ENCODE data around the gene FOXD4.
"Not testable (repeated sequence)": the region's sequence is repeated elsewhere in the genome, so short reads cannot be mapped to it uniquely, and the experiment has no call there.

FOXD4 gene

DNA sequence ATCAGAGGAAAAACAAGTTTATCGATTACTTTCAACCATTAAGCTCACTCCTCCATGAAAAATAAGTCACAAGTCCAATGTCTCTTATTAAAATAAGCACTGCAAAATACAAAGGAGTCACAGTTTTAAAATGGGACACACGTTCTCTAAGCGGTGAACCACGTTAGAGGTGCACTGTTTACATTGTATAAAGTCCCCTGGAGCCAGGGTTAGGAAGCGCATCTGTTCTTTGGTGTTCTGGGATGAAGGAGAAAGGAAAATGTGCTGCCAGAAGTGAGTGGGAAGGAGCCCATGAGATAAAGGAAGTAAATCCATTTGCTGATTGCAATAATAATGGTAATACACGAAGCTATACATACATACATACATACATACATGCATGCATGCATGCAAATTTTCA is 30.4 kb downstream of the FOXD4 start:
- H3K27me3 ChIP-seq (ENCODE audit: control insufficient read depth, insufficient read depth, low read length); H3K9me3 ChIP-seq (ENCODE audit: control insufficient read depth, insufficient read depth, low read length); H3K9ac ChIP-seq (ENCODE audit: low read depth, low read length); H3K4me3 ChIP-seq (ENCODE audit: low read depth, low read length); H3K36me3 ChIP-seq (ENCODE audit: control insufficient read depth, insufficient read depth, low read length); H3K4me1 ChIP-seq (ENCODE audit: control insufficient read depth, insufficient read depth, low read length): not testable (repeated sequence)

DNA sequence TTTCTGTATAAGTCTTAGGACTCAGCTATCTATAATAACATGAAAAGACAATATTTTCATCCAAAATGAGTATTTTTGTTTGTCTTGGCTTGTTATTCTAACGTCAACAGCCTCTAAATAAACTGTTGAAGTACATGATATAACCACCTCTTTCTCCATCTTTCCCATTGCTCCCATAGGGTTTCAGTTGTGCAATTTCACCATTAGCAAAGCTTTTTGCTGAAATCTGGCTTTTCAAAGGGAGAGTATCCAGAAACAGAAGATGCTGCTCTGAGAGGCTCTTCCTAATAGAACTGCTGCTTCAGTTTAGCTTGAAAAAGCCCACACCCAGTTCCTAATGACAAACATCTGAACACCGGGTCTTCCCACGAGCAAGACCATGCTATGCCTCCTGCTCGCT is 31.1 kb downstream of the FOXD4 start:
- not testable (repeated sequence) for H3K36me3 ChIP-seq (ENCODE audit: control insufficient read depth, insufficient read depth, low read length); H3K4me3 ChIP-seq (ENCODE audit: low read depth, low read length); H3K4me1 ChIP-seq (ENCODE audit: control insufficient read depth, insufficient read depth, low read length); H3K9ac ChIP-seq (ENCODE audit: low read depth, low read length); H3K27me3 ChIP-seq (ENCODE audit: control insufficient read depth, insufficient read depth, low read length); H3K9me3 ChIP-seq (ENCODE audit: control insufficient read depth, insufficient read depth, low read length)

DNA sequence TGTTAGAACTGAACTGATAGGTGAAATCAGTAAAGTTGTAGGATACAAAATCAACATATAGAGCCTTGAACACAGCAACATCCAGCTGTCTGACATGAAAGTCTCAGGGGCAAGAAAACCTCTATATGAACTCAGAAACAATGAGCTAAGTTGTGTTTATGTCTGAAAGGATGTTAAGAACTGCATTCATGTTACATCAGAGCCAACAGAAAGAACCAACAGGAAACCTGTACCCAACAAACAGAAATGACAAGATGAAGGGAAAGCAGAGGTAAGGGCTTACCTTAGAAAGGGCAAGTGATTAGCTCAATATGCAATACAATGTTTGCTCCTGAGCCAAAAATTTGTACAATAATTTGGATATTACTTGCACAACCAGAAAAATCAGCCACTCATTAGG is 31.5 kb downstream of the FOXD4 start:
- not testable (repeated sequence) for H3K4me1 ChIP-seq (ENCODE audit: control insufficient read depth, insufficient read depth, low read length); H3K9me3 ChIP-seq (ENCODE audit: control insufficient read depth, insufficient read depth, low read length); H3K27me3 ChIP-seq (ENCODE audit: control insufficient read depth, insufficient read depth, low read length); H3K36me3 ChIP-seq (ENCODE audit: control insufficient read depth, insufficient read depth, low read length); H3K9ac ChIP-seq (ENCODE audit: low read depth, low read length); H3K4me3 ChIP-seq (ENCODE audit: low read depth, low read length)

DNA sequence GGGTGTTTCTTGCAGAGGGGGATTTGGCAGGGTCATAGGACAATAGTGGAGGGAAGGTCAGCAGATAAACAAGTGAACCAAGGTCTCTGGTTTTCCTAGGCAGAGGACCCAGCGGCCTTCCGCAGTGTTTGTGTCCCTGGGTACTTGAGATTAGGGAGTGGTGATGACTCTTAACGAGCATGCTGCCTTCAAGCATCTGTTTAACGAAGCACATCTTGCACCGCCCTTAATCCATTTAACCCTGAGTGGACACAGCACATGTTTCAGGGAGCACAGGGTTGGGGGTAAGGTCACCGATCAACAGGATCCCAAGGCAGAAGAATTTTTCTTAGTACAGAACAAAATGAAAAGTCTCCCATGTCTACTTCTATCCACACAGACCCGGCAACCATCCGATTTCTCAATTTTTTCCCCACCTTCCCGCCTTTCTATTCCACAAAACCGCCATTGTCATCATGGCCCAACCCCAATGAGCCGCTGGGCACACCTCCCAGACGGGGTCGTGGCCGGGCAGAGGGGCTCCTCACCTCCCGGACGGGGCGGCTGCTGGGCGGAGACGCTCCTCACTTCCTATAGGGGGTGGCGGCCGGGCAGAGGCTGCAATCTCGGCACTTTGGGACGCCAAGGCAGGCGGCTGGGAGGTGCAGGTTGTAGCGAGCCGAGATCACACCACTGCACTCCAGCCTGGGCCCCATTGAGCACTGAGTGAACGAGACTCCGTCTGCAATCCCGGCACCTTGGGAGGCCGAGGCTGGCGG is 35.1 kb downstream of the FOXD4 start:
- H3K9me3 ChIP-seq (ENCODE audit: control insufficient read depth, insufficient read depth, low read length); H3K36me3 ChIP-seq (ENCODE audit: control insufficient read depth, insufficient read depth, low read length): not testable (repeated sequence)

DNA sequence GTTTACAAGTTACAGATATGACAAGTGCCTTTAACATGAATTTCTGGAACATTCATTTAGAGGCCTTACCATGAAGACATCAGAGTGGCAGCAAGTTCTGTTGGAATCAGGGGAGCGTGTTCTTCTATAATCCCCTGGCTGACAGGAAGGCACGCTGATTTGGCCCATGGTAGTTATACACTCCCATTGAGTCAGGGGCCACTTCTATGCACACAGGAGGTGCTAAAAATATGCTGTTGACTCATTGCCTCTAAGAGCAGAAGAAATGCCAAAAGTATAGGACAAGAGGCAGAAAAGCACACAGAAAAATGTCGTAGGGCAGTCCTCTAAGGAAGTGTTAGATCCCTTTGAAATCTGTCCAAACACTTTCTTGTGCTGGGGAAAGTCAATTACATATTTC is 39.9 kb downstream of the FOXD4 start:
- H3K9me3 ChIP-seq (ENCODE audit: control insufficient read depth, insufficient read depth, low read length); H3K36me3 ChIP-seq (ENCODE audit: control insufficient read depth, insufficient read depth, low read length); H3K4me3 ChIP-seq (ENCODE audit: low read depth, low read length); H3K4me1 ChIP-seq (ENCODE audit: control insufficient read depth, insufficient read depth, low read length); H3K9ac ChIP-seq (ENCODE audit: low read depth, low read length): not testable (repeated sequence)
- H3K27me3 ChIP-seq (ENCODE audit: control insufficient read depth, insufficient read depth, low read length) = peaks cover 21% of the 10 kb centered on the region

More for the DNA sequence above, 35.1 kb downstream of the FOXD4 start:
- not testable (repeated sequence) for H3K27me3 ChIP-seq (ENCODE audit: control insufficient read depth, insufficient read depth, low read length); H3K4me1 ChIP-seq (ENCODE audit: control insufficient read depth, insufficient read depth, low read length); H3K4me3 ChIP-seq (ENCODE audit: low read depth, low read length); H3K9ac ChIP-seq (ENCODE audit: low read depth, low read length)

DNA sequence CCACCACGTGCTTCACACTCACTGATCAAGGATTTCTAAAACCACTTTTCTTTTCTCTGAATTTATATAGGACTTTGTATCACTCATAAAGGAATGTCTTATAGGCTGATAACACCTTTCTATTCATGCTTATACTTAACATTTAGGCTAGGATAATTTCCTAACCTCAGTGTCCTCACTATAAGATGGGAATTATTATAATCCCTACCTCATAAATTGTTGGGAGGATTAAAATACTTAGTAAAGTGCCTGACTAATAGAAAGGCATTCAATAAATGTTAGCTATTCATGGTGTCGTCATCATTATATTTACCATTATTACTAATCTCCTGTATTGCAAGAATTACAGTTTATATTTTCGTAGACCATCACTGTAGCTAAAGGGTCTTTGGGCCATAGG is 41.8 kb downstream of the FOXD4 start:
- H3K36me3 ChIP-seq (ENCODE audit: control insufficient read depth, insufficient read depth, low read length); H3K4me1 ChIP-seq (ENCODE audit: control insufficient read depth, insufficient read depth, low read length); H3K9ac ChIP-seq (ENCODE audit: low read depth, low read length); H3K4me3 ChIP-seq (ENCODE audit: low read depth, low read length); H3K9me3 ChIP-seq (ENCODE audit: control insufficient read depth, insufficient read depth, low read length): not testable (repeated sequence)
- peaks cover 25% of the 10 kb centered on the region for H3K27me3 ChIP-seq (ENCODE audit: control insufficient read depth, insufficient read depth, low read length)

DNA sequence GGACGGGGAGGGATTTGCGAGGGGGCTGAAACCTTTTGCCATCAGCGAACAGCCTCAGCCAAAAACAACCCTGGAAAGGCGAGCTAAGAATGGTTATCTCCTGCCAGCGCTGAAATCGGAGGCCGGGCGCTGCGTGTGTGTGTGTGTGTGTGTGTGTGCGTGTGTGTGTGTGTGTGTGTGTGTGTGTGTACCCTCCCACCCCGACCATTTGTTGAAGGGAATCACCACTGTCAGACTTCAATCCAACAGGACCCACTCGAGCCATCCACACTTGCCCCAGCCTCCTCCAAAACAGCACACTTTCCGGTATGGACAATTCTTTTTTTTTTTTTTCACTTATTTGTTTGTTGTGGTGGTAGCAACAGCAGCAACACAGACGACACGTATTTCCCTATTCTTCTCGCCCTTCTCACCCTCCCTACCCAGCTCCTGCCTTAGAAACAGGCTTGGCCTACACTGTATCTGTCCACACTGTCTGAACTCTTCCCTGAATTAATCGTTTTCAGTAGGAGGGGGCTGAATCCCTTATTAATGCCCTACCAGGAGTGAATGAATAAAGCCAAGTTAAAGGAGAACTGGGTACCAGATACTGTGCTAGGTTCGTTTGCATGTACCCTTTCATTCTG is 44.2 kb downstream of the FOXD4 start:
- not testable (repeated sequence) for H3K4me1 ChIP-seq (ENCODE audit: control insufficient read depth, insufficient read depth, low read length); H3K9ac ChIP-seq (ENCODE audit: low read depth, low read length); H3K9me3 ChIP-seq (ENCODE audit: control insufficient read depth, insufficient read depth, low read length); H3K36me3 ChIP-seq (ENCODE audit: control insufficient read depth, insufficient read depth, low read length)
- Histone ChIP-seq H3K27me3 (ENCODE audit: control insufficient read depth, insufficient read depth, low read length) (peaks cover 24% of the 10 kb centered on the region), H3K4me3 (ENCODE audit: low read depth, low read length) (peak overlapping the region; percentile 35)

DNA sequence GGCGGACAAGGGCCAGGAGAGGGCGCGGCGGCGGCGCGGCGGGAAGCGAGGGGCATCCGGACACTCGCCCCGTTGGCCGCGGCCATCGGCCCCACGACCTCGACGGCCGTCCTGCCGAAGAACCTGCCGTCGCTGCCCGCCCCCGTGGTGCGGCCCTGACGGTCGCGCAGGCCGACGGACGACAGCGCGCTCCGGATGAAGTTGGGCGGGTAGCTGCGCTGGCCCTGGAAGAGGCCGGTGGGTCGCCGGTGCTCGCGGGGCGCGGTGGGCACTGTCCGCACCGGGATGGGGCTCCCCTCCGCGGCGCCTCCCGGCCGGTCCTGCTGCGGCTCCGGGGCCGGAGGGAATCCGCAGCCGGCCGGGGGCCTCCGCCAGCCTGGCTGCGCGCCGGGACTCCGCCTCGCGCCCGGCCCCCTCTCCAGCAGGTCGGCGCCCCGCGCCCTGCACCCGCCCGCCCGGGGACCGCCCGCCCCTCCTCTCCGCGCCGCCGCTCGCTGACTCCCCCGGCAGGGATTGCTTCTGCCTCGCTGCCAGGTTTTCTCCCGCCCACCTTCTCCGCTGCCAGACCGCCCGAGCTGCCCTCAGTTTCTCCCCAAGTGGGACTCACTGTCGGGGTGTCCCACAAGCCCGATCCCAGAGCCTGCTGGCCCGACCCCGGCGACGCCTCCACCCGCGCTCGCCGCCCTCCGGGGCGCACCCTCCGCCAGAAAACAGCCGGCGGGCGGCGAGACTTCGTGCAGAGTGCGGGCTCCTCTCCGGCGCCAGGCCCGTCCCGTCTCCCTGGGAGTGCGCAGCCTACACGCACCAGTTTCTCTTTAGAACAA is 44.9 kb downstream of the FOXD4 start:
- not testable (repeated sequence) for H3K9me3 ChIP-seq (ENCODE audit: control insufficient read depth, insufficient read depth, low read length); H3K9ac ChIP-seq (ENCODE audit: low read depth, low read length); H3K4me1 ChIP-seq (ENCODE audit: control insufficient read depth, insufficient read depth, low read length); H3K36me3 ChIP-seq (ENCODE audit: control insufficient read depth, insufficient read depth, low read length)
- Histone ChIP-seq H3K27me3 (ENCODE audit: control insufficient read depth, insufficient read depth, low read length) (peaks cover 24% of the 10 kb centered on the region), H3K4me3 (ENCODE audit: low read depth, low read length) (peak overlapping the region; percentile 35)

Measured in iPS-15b (cell line).